HepG2 (cell line): ENCODE data around the gene CFAP97. TPM values are rescaled to one million over a fixed set of nuclear protein-coding genes. Genes with fewer than 3 reads are reported as not detected.

ENCODE experiments used
- CENPX ChIP-seq: sonication (generic); formaldehyde crosslinking; IDR thresholded peaks from 2 replicates; pipeline ENCODE4 v1.9.0; 2021; ENCODE audit warnings: mild to moderate bottlenecking, missing genetic modification reagents, moderate library complexity
- ETV5 ChIP-seq: IDR thresholded peaks from 2 replicates; pipeline ENCODE4 v1.6.1; 2018; ENCODE audit warnings: missing biosample characterization, missing genetic modification reagents, inconsistent platforms, borderline replicate concordance
- HOXA5 ChIP-seq: sonication (generic); formaldehyde crosslinking; IDR thresholded peaks from 2 replicates; pipeline ENCODE4 v1.4.0; 2020; ENCODE audit warnings: missing genetic modification reagents
- JUNB ChIP-seq: sonication (generic); formaldehyde crosslinking; IDR thresholded peaks from 2 replicates; pipeline ENCODE4 v1.8.0; 2022; ENCODE audit warnings: missing genetic modification reagents, mild to moderate bottlenecking, borderline replicate concordance
- MED8 ChIP-seq: sonication (generic); formaldehyde crosslinking; IDR thresholded peaks from 2 replicates; pipeline ENCODE4 v1.8.1; 2023; ENCODE audit warnings: mild to moderate bottlenecking, missing genetic modification reagents; ENCODE audit not compliant: insufficient replicate concordance
- PAF1 ChIP-seq: IDR thresholded peaks from 2 replicates; pipeline ENCODE4 v1.6.1; 2016; ENCODE audit warnings: missing genetic modification reagents, missing compliant biosample characterization
- SP4 ChIP-seq: sonication (generic); formaldehyde crosslinking; IDR thresholded peaks from 2 replicates; pipeline ENCODE4 v1.8.1; 2023; ENCODE audit warnings: mild to moderate bottlenecking, missing genetic modification reagents
- SRY ChIP-seq: sonication (generic); formaldehyde crosslinking; IDR thresholded peaks from 2 replicates; pipeline ENCODE4 v1.8.0; 2022; ENCODE audit warnings: mild to moderate bottlenecking, missing genetic modification reagents
- ZBTB38 ChIP-seq: sonication (generic); formaldehyde crosslinking; IDR thresholded peaks from 2 replicates; pipeline ENCODE4 v1.5.1; 2020; ENCODE audit warnings: mild to moderate bottlenecking, missing genetic modification reagents
- ZNF205 ChIP-seq: IDR thresholded peaks from 2 replicates; pipeline ENCODE4 v1.6.1; 2018; ENCODE audit warnings: missing biosample characterization, missing genetic modification reagents
- ZNF562 ChIP-seq: sonication (generic); formaldehyde crosslinking; IDR thresholded peaks from 2 replicates; pipeline ENCODE4 v1.8.0; 2022; ENCODE audit warnings: missing genetic modification reagents, borderline replicate concordance
- ZNF776 ChIP-seq: sonication (generic); formaldehyde crosslinking; IDR thresholded peaks from 2 replicates; pipeline ENCODE4 v1.4.0; 2020; ENCODE audit warnings: mild to moderate bottlenecking, missing genetic modification reagents
- polyA plus RNA-seq, 8 experiments: library from polyadenylated mRNA; depleted of rRNA in 3 of 8; stranded (reverse) in 7 of 8; unstranded in 1 of 8; fragments of >200 nt; fragmentation: Illumina TruSeq in 4 of 8; extraction: Trizol in 4 of 8; gene quantifications; 2 replicates each; pipeline versions ENCODE4 v1.2.1 to v1.2.3, GENCODE V29; 2011 to 2016; ENCODE audit warnings: low read depth in 4 of 8, missing spikeins in 1 of 8, mixed read lengths in 1 of 8; ENCODE audit not compliant: insufficient read depth in 1 of 8
- total RNA-seq, 5 experiments: library from RNA; depleted of rRNA; stranded (reverse); fragments of >200 nt; fragmentation: Illumina TruSeq; extraction: Trizol; gene quantifications; 2 replicates each; pipeline ENCODE4 v1.2.3, GENCODE V29; 2016; ENCODE audit warnings: low read depth in 1 of 5
- TF ChIP-seq, protein P1 (sequence below): sonication (generic); formaldehyde crosslinking; IDR thresholded peaks from 2 replicates; pipeline ENCODE4 v1.4.0; 2020; ENCODE audit warnings: missing genetic modification reagents
- TF ChIP-seq, protein P2 (sequence below): sonication (generic); formaldehyde crosslinking; IDR thresholded peaks from 2 replicates; pipeline ENCODE4 v1.4.0; 2020; ENCODE audit warnings: missing genetic modification reagents
- TF ChIP-seq, protein P3 (sequence below): sonication (generic); formaldehyde crosslinking; IDR thresholded peaks from 2 replicates; pipeline ENCODE4 v1.8.0; 2022; ENCODE audit warnings: mild to moderate bottlenecking, missing genetic modification reagents
- TF ChIP-seq, protein P4 (sequence below): sonication (generic); formaldehyde crosslinking; IDR thresholded peaks from 2 replicates; pipeline ENCODE4 v1.9.0; 2022; ENCODE audit warnings: low read depth, missing genetic modification reagents
- TF ChIP-seq, protein P5 (sequence below): sonication (generic); formaldehyde crosslinking; IDR thresholded peaks from 2 replicates; pipeline ENCODE4 v1.8.0; 2023; ENCODE audit warnings: mild to moderate bottlenecking, missing genetic modification reagents
- TF ChIP-seq, protein P6 (sequence below): sonication (generic); formaldehyde crosslinking; IDR thresholded peaks from 2 replicates; pipeline ENCODE4 v1.5.0; 2020; ENCODE audit warnings: mild to moderate bottlenecking, missing genetic modification reagents, moderate library complexity
- TF ChIP-seq, protein P7 (sequence below): IDR thresholded peaks from 2 replicates; pipeline ENCODE4 v1.6.1; 2016; ENCODE audit warnings: control low read depth

Gene CFAP97
- total and polyA plus RNA-seq, 2 of the 13 experiments (the other 11 are each of a cell fraction or from before 2014, with no cell fraction given), result 32.1 to 44.4 TPM

DNA sequence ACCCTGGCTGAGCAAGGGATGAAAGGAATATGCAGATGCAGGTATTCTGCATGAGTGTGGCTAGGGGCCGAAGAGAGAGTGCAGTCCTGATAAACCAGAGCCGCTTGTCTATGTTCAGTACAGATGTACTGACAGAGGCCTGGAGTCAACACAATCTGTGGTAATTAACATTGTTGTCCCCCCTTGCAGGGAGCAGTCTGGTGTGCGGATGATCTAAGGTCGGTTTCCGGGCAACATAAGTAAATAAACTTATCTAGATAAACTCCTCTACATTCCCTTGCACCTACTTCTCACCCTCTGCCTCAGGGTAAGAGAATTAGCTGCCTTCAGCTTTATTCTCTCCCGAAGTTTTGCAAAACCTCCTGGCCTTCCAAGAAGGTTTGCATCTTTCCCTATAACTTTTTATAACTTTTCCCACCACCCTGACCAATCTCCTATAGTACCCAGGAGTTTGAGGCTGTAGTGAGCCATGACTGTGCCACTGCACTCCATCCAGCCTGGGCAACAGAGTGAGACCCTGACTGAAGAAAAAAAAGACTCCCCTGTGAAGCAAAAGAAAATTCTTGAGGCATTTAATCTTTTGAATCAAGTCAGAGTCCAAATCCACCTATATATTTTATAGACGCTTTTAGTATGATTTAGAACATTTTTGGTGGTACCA lies 32.2 kb upstream of the CFAP97 start (continued):
- no peak for TF ChIP-seq JUNB (CRISPR knock-in tag)
- TF ChIP-seq, protein P1, sequence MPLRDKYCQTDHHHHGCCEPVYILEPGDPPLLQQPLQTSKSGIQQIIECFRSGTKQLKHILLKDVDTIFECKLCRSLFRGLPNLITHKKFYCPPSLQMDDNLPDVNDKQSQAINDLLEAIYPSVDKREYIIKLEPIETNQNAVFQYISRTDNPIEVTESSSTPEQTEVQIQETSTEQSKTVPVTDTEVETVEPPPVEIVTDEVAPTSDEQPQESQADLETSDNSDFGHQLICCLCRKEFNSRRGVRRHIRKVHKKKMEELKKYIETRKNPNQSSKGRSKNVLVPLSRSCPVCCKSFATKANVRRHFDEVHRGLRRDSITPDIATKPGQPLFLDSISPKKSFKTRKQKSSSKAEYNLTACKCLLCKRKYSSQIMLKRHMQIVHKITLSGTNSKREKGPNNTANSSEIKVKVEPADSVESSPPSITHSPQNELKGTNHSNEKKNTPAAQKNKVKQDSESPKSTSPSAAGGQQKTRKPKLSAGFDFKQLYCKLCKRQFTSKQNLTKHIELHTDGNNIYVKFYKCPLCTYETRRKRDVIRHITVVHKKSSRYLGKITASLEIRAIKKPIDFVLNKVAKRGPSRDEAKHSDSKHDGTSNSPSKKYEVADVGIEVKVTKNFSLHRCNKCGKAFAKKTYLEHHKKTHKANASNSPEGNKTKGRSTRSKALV (CRISPR knock-in tag), result no peak
- TF ChIP-seq, protein P2, sequence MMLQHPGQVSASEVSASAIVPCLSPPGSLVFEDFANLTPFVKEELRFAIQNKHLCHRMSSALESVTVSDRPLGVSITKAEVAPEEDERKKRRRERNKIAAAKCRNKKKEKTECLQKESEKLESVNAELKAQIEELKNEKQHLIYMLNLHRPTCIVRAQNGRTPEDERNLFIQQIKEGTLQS (CRISPR knock-in tag), result no peak
- TF ChIP-seq, protein P3, sequence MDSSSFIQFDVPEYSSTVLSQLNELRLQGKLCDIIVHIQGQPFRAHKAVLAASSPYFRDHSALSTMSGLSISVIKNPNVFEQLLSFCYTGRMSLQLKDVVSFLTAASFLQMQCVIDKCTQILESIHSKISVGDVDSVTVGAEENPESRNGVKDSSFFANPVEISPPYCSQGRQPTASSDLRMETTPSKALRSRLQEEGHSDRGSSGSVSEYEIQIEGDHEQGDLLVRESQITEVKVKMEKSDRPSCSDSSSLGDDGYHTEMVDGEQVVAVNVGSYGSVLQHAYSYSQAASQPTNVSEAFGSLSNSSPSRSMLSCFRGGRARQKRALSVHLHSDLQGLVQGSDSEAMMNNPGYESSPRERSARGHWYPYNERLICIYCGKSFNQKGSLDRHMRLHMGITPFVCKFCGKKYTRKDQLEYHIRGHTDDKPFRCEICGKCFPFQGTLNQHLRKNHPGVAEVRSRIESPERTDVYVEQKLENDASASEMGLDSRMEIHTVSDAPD (CRISPR knock-in tag), result no peak
- TF ChIP-seq SP4, result no peak
- TF ChIP-seq SRY (CRISPR knock-in tag), result no peak
- TF ChIP-seq, protein P4, sequence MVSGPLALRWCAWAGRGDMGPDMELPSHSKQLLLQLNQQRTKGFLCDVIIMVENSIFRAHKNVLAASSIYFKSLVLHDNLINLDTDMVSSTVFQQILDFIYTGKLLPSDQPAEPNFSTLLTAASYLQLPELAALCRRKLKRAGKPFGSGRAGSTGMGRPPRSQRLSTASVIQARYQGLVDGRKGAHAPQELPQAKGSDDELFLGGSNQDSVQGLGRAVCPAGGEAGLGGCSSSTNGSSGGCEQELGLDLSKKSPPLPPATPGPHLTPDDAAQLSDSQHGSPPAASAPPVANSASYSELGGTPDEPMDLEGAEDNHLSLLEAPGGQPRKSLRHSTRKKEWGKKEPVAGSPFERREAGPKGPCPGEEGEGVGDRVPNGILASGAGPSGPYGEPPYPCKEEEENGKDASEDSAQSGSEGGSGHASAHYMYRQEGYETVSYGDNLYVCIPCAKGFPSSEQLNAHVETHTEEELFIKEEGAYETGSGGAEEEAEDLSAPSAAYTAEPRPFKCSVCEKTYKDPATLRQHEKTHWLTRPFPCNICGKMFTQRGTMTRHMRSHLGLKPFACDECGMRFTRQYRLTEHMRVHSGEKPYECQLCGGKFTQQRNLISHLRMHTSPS (CRISPR knock-in tag), result no peak
- TF ChIP-seq PAF1, result no peak
- no peak for TF ChIP-seq ZNF205 (CRISPR knock-in tag)
- TF ChIP-seq HOXA5 (CRISPR knock-in tag), result no peak
- TF ChIP-seq, protein P5, sequence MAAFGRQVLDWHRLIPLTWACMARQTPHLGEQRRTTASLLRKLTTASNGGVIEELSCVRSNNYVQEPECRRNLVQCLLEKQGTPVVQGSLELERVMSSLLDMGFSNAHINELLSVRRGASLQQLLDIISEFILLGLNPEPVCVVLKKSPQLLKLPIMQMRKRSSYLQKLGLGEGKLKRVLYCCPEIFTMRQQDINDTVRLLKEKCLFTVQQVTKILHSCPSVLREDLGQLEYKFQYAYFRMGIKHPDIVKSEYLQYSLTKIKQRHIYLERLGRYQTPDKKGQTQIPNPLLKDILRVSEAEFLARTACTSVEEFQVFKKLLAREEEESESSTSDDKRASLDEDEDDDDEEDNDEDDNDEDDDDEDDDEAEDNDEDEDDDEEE (CRISPR knock-in tag), result no peak
- TF ChIP-seq, protein P6, sequence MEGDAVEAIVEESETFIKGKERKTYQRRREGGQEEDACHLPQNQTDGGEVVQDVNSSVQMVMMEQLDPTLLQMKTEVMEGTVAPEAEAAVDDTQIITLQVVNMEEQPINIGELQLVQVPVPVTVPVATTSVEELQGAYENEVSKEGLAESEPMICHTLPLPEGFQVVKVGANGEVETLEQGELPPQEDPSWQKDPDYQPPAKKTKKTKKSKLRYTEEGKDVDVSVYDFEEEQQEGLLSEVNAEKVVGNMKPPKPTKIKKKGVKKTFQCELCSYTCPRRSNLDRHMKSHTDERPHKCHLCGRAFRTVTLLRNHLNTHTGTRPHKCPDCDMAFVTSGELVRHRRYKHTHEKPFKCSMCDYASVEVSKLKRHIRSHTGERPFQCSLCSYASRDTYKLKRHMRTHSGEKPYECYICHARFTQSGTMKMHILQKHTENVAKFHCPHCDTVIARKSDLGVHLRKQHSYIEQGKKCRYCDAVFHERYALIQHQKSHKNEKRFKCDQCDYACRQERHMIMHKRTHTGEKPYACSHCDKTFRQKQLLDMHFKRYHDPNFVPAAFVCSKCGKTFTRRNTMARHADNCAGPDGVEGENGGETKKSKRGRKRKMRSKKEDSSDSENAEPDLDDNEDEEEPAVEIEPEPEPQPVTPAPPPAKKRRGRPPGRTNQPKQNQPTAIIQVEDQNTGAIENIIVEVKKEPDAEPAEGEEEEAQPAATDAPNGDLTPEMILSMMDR (CRISPR knock-in tag), result no peak
- peak; percentile 51; the same call in 1 of the 2 replicates for TF ChIP-seq ETV5
- TF ChIP-seq ZNF776 (CRISPR knock-in tag), result no peak
- TF ChIP-seq ZNF562 (CRISPR knock-in tag), result no peak
- TF ChIP-seq, protein P7, sequence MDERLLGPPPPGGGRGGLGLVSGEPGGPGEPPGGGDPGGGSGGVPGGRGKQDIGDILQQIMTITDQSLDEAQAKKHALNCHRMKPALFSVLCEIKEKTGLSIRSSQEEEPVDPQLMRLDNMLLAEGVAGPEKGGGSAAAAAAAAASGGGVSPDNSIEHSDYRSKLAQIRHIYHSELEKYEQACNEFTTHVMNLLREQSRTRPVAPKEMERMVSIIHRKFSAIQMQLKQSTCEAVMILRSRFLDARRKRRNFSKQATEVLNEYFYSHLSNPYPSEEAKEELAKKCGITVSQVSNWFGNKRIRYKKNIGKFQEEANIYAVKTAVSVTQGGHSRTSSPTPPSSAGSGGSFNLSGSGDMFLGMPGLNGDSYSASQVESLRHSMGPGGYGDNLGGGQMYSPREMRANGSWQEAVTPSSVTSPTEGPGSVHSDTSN (CRISPR knock-in tag), result no peak
- no peak; the same call in 1 of the 2 replicates for TF ChIP-seq ZBTB38
- no peak for TF ChIP-seq CENPX (CRISPR knock-in tag)
- TF ChIP-seq MED8, result no peak
